Measurements from ENCODE around the gene LAPTM5.
"Not testable (repeated sequence)": the region's sequence is repeated elsewhere in the genome, so short reads cannot be mapped to it uniquely, and the experiment has no call there.

Gene LAPTM5, protein sequence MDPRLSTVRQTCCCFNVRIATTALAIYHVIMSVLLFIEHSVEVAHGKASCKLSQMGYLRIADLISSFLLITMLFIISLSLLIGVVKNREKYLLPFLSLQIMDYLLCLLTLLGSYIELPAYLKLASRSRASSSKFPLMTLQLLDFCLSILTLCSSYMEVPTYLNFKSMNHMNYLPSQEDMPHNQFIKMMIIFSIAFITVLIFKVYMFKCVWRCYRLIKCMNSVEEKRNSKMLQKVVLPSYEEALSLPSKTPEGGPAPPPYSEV

GRCh38 chr1:30757352-30758120, at the start of gene LAPTM5:
LAPTM5 (minus strand) TSS chr1:30757774; CDS start chr1:30757745, 29 bp downstream.
- DNase-seq: no peak

DNA sequence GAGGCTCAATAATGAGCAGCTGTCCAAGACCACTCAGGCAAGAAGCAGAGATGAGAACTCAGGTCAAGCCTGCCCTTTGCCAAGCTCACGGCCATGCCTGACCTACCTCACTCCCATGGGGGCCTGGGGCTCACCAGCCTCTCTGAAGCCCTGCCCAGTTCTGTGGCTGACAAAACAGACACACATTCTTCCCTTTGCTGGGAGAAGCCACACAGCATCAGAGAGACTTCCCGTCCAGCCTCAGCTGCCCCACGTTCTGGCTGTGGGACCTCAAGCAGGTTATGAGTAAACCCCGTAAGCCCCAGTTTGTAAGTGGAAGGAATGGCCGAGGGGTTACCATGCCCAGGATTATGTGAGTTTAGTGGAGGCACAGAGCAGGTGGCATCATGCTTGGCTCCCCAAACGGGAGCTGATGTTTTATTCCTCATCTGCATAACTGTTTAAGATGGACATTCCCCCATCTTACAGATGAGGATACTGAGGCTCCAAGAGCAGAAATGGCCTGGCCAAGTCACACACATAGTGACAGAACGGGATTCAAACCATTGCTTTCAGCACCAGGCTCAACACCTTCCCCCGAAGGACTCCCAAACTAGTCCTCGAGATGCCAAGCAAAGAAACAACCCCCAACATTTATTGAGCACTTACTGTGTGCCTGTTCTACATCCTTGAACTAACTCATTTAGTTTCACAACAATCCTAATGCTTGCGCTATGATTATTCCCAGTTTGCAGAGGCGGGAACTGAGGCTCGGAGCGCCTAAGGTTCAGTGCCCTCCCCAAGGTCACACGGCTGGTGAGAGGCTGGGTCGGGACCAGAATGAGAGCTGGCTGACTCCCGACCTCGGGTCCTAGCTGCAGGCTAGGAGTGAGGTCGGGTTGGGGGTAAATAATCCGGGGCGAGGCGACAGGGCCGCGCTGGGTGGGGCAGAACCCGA, 49.1 kb upstream of the LAPTM5 start:
- no peak for DNase-seq

DNA sequence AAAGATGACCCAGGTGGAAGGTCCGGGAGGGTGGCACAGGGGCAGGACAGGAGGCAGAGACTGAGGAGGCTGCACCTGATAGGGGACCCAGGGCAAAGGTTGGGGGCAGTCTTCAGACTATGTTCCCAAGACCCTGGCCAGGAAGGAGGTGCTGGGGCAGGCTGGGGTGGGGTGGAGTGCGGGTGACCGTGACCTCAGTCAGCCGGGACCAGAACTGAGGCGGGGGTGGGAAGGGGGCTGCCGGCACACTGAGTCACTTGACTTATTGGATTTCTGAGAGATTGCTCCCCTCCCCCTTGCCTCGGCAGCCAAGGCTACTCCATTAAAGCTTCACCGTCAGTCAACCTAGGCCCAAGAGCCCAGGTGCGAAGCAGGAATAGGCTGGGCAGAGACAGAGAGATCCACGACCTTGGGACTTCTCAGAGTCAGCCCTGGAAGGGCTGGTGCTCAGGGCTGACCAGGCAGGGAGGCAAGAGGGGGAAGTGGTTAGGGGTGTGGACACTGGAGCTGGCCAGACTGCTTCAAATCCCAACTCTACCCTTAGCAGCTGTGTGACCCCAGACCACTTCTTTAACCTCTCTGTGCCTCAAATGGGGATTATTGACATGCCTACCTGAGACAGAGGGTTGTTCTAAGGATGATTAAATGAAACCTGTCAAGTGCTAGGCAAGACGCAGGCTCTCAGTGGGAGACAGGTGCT, 47.9 kb upstream of the LAPTM5 start:
- DNase-seq: no peak

GRCh38 chr1:30804822-30805221, 47.2 kb upstream of the LAPTM5 start:
- DNase-seq: no peak

- no peak for DNase-seq
These were observed 46.8 kb upstream of the LAPTM5 start for GRCh38 chr1:30804352-30804751.

- no peak for DNase-seq
These were observed 46.0 kb upstream of the LAPTM5 start for GRCh38 chr1:30803562-30803961.

DNA sequence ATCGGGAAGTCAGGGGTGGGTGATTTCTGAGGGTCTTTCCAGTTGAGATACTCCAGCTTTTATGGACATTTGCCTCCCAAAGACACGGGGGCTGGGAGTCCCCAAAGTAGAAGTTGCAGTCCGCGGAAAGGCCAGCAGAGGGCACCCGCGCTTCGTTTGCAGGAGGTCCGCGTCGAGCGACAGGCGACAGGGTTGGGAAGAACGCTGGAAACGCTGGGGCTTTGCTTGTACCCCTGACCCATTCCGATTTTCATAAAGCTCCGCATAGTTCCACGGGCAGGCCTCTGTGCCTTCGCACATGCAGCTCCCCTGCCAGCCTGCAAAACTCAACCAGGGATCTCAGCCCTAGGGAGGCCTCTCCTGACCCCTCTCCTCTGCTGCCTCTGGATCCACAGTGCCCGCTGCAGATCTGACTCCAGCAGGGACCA, 44.2 kb upstream of the LAPTM5 start:
- DNase-seq: peak; percentile 59 to 80

- no peak for DNase-seq
These were observed 41.6 kb upstream of the LAPTM5 start for GRCh38 chr1:30799233-30799511.

DNA sequence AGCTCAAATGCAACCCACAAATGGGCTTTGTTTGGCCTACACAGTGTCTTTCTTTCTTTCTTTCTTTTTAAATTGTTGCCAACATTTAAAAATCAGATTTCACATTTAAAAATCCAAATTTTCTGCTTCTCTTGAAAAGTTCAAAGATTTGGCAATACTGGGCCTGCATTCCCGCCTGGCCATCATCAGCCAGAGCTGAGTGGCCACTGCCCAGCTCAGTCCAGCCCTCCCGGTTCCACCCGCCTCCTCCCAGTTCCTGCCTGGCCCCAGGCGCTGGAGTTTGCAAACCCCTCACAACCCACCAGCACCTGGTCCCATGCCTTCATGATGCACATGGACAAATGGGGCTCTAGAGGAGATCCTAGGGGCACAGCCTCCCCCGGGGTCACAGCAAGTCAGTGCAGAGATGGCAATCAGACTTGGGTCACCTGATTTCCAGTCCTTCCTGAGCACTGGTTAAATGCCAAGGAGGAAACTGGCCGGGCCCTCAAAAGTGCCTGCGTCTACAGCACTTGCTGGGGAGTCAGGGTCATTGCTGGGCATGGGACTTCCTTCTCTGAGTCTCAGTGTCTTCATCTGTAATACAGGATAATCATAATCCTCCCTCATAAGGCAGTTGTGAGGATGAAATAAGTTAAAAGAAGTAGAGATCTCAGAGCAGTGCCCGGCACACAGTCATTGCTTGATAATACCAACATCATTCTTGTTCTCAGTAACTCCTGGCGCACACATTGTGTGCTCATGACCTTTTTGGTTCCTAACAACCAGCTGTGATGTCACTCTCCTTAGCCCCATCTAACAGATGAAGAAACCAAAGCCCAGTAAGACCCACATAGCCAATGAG, 41.0 kb upstream of the LAPTM5 start:
- DNase-seq: peak in 1 of 2 donors; percentile 45

DNA sequence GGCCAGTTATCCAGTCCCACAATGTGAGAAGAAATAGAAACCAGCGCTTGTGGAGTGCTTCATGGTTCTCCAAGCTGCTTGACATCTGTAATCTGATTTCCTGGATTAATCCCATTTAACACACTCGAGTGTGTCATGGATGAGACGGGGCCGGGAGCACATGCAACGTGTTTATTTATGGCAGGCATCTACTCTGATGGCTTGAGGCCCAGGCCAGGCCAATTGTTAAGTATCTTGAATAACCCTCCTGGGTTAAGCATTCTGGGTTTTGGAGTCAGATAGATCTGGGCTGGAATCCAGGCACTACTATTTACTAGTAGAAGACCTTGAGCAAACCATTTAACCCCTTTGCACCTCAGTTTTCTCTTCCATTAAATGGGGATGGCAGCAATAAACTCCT, 37.5 kb upstream of the LAPTM5 start:
- no peak for DNase-seq

DNA sequence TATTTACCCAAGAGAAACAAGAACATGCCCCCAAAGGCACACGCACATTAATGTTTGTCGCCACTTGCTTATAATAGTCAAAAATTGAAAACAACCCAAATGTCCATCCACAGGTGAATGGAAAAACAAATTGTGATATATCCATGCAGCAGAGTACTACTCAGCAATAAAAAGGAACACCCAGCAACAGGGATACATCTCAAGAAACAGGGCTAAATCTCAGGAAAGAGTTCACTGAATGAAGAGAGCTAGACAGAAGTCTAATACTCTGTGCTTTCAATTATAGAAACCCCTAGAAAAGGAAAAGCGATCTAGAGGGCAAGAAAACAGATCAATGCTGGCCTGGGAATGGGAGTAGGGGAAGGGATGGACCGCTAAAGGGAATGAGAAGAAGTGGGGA, 36.7 kb upstream of the LAPTM5 start:
- DNase-seq: no peak

GRCh38 chr1:30793209-30793608, 35.6 kb upstream of the LAPTM5 start:
- DNase-seq: no peak

GRCh38 chr1:30791868-30792267, 34.3 kb upstream of the LAPTM5 start:
- no peak for DNase-seq

DNA sequence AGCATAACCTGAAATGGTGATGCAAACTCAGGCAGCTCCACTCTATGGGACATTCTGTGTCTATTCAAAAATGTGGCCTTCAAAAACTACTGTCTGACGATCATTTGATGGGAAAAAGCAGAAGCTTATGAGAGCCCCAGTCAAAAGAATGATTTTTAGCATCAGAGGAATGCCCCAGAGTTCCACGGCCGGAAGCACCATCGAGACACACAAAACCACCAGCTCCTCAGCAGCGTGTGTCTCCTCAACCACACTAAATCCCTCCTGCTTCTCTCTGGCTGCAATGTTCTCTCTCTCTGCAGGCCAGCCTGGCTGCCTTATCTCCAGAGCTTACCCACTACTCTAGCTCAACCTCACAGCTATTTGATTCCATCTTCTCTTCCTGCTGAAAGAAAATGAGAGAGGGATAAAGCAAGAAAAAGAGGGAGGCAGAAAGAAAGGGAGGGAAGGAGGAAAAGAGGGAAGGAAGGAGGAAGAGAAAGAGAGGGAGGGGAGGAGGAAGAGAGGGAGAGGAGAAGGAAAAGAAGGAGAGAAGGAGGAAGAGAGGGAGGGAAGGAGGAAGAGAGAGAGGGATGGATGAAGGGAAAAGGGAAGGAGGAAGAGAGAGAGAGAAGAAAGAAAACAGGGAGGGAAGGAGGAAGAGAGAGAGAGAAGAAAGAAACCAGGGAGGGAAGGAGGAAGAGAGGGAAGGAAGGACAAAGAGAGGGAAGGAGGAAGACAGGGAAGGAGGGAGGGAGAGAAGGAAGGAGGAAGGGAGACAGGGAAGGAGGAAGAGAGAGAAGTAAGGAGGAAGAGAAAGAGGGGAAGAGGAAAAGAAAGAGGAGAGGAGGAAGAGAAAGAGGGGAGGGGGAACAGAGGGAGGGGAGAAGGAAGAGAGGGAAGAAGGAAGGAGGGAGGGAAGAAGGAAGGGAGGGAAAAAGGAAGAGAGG, 33.5 kb upstream of the LAPTM5 start:
- DNase-seq: no peak

GRCh38 chr1:30790256-30790525, 32.6 kb upstream of the LAPTM5 start:
- not testable (repeated sequence) for DNase-seq

- DNase-seq: no peak
These were observed 32.0 kb upstream of the LAPTM5 start for GRCh38 chr1:30789388-30790255.

DNA sequence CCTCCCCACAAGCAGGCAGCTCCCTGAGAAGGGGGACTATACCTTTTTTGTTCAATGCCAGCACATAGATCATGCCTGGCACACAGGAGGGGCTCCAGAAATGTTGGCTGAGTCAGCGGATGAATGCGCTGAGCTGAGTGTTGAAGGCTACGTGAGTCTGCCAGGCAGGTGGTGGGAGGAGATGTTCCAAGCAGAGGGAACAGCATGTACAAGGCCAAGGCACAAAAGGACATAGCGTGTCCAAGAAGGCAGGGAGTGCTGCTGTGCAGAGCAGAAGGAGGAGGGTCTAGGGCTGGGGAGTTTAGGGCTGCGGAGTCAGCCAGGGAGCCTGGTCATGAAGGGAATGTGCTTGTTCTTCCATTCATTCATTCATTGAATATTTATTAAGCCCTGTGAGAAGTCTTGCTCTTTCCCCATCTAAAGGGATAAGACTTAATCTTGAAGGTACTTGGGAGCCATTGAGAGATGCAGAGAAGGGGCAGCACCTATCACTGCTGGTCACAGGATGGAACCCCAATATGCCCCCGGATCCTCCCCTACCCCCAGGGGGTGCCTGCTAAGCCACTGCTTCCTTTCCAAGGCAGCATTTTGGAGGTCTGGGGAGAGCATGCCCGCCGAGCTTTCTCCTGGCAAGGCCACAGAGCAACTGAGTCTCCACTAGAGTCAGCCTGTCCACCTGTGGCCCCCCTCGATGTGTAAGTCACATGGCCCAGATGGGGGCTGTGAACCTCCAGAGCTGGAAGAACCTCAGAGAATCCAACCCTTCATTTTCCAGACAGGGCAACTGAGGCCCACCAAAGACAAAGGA, 31.2 kb upstream of the LAPTM5 start:
- no peak for DNase-seq

DNA sequence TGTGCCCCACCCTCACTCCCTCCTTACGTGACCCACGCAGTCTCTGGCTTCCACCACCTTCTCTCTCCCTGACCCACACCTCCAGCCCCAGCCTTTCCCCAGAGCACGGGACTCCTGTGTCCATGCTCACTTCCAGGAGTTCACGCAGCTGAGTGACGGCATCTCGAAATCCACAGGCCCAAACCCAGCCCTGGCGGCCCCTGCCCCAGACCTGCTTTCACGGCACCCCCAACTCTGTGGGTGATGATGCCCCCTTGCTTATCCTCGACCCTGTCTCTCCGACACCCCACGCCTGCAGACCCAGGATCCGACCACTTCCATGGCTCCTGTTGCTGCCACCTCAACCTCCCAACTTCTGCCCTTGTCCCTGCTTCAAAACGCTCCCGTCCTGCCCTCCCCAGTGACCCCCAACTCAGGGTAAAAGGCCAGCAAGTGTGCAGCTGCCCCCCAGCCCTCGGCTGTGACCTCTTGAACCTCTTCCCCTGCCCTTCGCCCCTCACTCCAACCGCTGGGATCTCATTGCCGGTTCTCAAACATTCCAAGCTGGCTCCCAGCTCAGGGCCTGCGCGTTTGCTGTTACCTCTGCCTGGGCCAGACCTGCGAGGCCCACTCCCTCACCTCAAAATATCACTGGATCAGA, 30.4 kb upstream of the LAPTM5 start:
- DNase-seq: no peak

DNA sequence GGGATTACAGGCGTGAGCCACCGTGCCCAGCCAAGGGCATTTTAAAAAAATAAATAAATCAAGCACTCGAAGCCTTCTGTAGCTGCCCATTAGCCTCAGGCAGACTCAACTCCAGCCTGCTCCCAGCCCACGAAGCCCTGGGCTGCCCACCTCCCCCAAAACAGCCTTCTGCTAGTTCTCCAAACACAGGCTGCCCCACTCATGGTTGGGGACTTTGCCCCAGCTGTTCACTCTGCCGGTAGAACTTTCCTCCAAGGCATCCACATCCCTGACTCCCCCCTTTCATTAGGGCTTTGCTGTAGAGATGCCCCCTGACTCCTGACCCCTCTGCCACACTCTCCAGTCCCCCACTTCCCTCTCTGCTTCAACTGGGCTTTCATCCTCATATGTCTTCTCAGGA, 29.7 kb upstream of the LAPTM5 start:
- no peak for DNase-seq
